Measurements from ENCODE around the gene NLRC5.
A peak's percentile ranks its signal among the peaks of the same experiment; 100 is the strongest.
"Not testable (repeated sequence)": the region's sequence is repeated elsewhere in the genome, so short reads cannot be mapped to it uniquely, and the experiment has no call there.

NLRC5 gene

GRCh38 chr16:57064995-57065394 lies 75.6 kb downstream of the NLRC5 start:
- TF ChIP-seq TAF1 (IDR thresholded peaks at IDR 0.05; ENCODE audit: low read depth, low read length) (no peak), POLR2A (IDR thresholded peaks at IDR 0.05; ENCODE audit: low read depth, low read length) (no peak), PAX5 (IDR thresholded peaks at IDR 0.05; ENCODE audit: insufficient read depth, low read length, severe bottlenecking) (no peak), SPI1 (IDR thresholded peaks at IDR 0.05; ENCODE audit: low read depth, low read length) (no peak), POLR2AphosphoS5 (IDR thresholded peaks at IDR 0.05; ENCODE audit: low read depth, low read length) (no peak), POU2F2 (IDR thresholded peaks at IDR 0.05; ENCODE audit: low read depth, low read length) (no peak)
- FAIRE-seq, result no peak
- DNase-seq (ENCODE audit: insufficient read length, low spot score), result no peak

- FAIRE-seq, result peak; percentile 87
- no peak for DNase-seq (ENCODE audit: insufficient read length, low spot score)
- TF ChIP-seq POLR2AphosphoS5 (IDR thresholded peaks at IDR 0.05; ENCODE audit: low read depth, low read length), result peak; percentile 23; the same call in 1 of the 2 replicates
- 0 out of 2 replicates have a peak, but pooled peaks have one; percentile 7 for TF ChIP-seq POU2F2 (IDR thresholded peaks at IDR 0.05; ENCODE audit: low read depth, low read length)
- peak; percentile 68 for TF ChIP-seq SPI1 (IDR thresholded peaks at IDR 0.05; ENCODE audit: low read depth, low read length)
- TF ChIP-seq PAX5 (IDR thresholded peaks at IDR 0.05; ENCODE audit: insufficient read depth, low read length, severe bottlenecking), result no peak
These were observed 77.3 kb downstream of the NLRC5 start for GRCh38 chr16:57066625-57067024.

GRCh38 chr16:57067347-57067746 lies 78.0 kb downstream of the NLRC5 start:
- FAIRE-seq (no peak), DNase-seq (ENCODE audit: insufficient read length, low spot score) (no peak)
- TF ChIP-seq SPI1 (IDR thresholded peaks at IDR 0.05; ENCODE audit: low read depth, low read length) (0 out of 2 replicates have a peak, but pooled peaks have one; percentile 22), POU2F2 (IDR thresholded peaks at IDR 0.05; ENCODE audit: low read depth, low read length) (no peak), PAX5 (IDR thresholded peaks at IDR 0.05; ENCODE audit: insufficient read depth, low read length, severe bottlenecking) (no peak), POLR2AphosphoS5 (IDR thresholded peaks at IDR 0.05; ENCODE audit: low read depth, low read length) (no peak), POLR2A (IDR thresholded peaks at IDR 0.05; ENCODE audit: low read depth, low read length) (no peak), TAF1 (IDR thresholded peaks at IDR 0.05; ENCODE audit: low read depth, low read length) (no peak)

GRCh38 chr16:57069053-57069452 lies 79.7 kb downstream of the NLRC5 start:
- no peak for FAIRE-seq

GRCh38 chr16:57069635-57070370 lies 80.4 kb downstream of the NLRC5 start:
- DNase-seq (ENCODE audit: insufficient read length, low spot score), result no peak
- TF ChIP-seq SPI1 (IDR thresholded peaks at IDR 0.05; ENCODE audit: low read depth, low read length) (no peak), POLR2A (IDR thresholded peaks at IDR 0.05; ENCODE audit: low read depth, low read length) (no peak), TAF1 (IDR thresholded peaks at IDR 0.05; ENCODE audit: low read depth, low read length) (no peak), PAX5 (IDR thresholded peaks at IDR 0.05; ENCODE audit: insufficient read depth, low read length, severe bottlenecking) (no peak), POLR2AphosphoS5 (IDR thresholded peaks at IDR 0.05; ENCODE audit: low read depth, low read length) (no peak), POU2F2 (IDR thresholded peaks at IDR 0.05; ENCODE audit: low read depth, low read length) (no peak)
- FAIRE-seq, result no peak

More at GRCh38 chr16:57069053-57069452, 79.7 kb downstream of the NLRC5 start:
- no peak for DNase-seq (ENCODE audit: insufficient read length, low spot score)
- TF ChIP-seq SPI1 (IDR thresholded peaks at IDR 0.05; ENCODE audit: low read depth, low read length), result no peak
- no peak for TF ChIP-seq TAF1 (IDR thresholded peaks at IDR 0.05; ENCODE audit: low read depth, low read length)
- TF ChIP-seq PAX5 (IDR thresholded peaks at IDR 0.05; ENCODE audit: insufficient read depth, low read length, severe bottlenecking), result no peak

GRCh38 chr16:57070424-57070823 lies 81.1 kb downstream of the NLRC5 start:
- FAIRE-seq (no peak), DNase-seq (ENCODE audit: insufficient read length, low spot score) (no peak)
- TF ChIP-seq SPI1 (IDR thresholded peaks at IDR 0.05; ENCODE audit: low read depth, low read length) (no peak), PAX5 (IDR thresholded peaks at IDR 0.05; ENCODE audit: insufficient read depth, low read length, severe bottlenecking) (no peak), POLR2AphosphoS5 (IDR thresholded peaks at IDR 0.05; ENCODE audit: low read depth, low read length) (no peak), POLR2A (IDR thresholded peaks at IDR 0.05; ENCODE audit: low read depth, low read length) (no peak), POU2F2 (IDR thresholded peaks at IDR 0.05; ENCODE audit: low read depth, low read length) (no peak), TAF1 (IDR thresholded peaks at IDR 0.05; ENCODE audit: low read depth, low read length) (no peak)

GRCh38 chr16:57071081-57071732 lies 81.8 kb downstream of the NLRC5 start:
- peak; percentile 70 for FAIRE-seq
- DNase-seq (ENCODE audit: insufficient read length, low spot score), result not testable (repeated sequence)

- DNase-seq (ENCODE audit: insufficient read length, low spot score), result no peak
- FAIRE-seq, result no peak
- TF ChIP-seq TAF1 (IDR thresholded peaks at IDR 0.05; ENCODE audit: low read depth, low read length), result no peak
These were observed 82.7 kb downstream of the NLRC5 start for GRCh38 chr16:57071831-57072582.

GRCh38 chr16:57072616-57073275 lies 83.4 kb downstream of the NLRC5 start:
- DNase-seq (ENCODE audit: insufficient read length, low spot score), result no peak
- FAIRE-seq, result no peak

More at GRCh38 chr16:57072616-57073275, 83.4 kb downstream of the NLRC5 start:
- TF ChIP-seq POLR2AphosphoS5 (IDR thresholded peaks at IDR 0.05; ENCODE audit: low read depth, low read length) (no peak), POLR2A (IDR thresholded peaks at IDR 0.05; ENCODE audit: low read depth, low read length) (no peak), PAX5 (IDR thresholded peaks at IDR 0.05; ENCODE audit: insufficient read depth, low read length, severe bottlenecking) (no peak), SPI1 (IDR thresholded peaks at IDR 0.05; ENCODE audit: low read depth, low read length) (no peak), POU2F2 (IDR thresholded peaks at IDR 0.05; ENCODE audit: low read depth, low read length) (no peak), TAF1 (IDR thresholded peaks at IDR 0.05; ENCODE audit: low read depth, low read length) (no peak)
